ENCODE measurements around the gene LHFPL2. TPM values are rescaled to one million over a fixed set of nuclear protein-coding genes. Genes with fewer than 3 reads are reported as not detected.

LHFPL2 gene
- total RNA-seq, 1 experiment from 2014 or later: 17.9 TPM

DNA sequence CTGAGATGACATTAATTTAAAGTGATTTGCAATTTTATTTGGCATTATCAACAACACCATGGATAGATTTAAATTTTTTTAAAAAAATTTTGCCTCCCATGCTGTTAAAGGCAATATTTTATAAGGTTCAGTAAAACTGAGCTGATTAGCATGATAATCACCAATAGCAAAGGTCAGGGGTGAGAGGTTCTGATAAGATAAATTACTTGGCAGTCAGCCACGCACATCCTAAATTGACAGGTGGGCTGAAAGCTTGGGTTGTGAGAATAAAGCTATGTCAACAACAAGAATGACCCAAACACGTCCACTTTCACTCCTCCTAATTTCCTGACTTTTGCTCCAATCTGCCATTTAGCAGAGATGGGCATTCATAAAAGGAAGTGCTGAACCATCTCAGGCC lies 127.1 kb downstream of the LHFPL2 start:
- no peak for ATAC-seq
- intact Hi-C loops (cut with micrococcal nuclease): no loop called here
- Histone ChIP-seq H3K4me3 (replicated peaks in 1 of 2; ENCODE audit: low read depth in 1 of 2, low read length in 2 of 2) (no peak overlapping the region), H3K9me3 (ENCODE audit: control insufficient read depth in 1 of 2, insufficient read depth in 1 of 2, low read depth in 1 of 2, low read length in 2 of 2) (no peaks in the 10 kb centered on the region), H3K27ac (ENCODE audit: low read depth, low read length) (no peak overlapping the region), H3K4me1 (ENCODE audit: control insufficient read depth in 1 of 2, insufficient read depth in 2 of 2, low read length in 2 of 2) (peaks cover 10 to 19% of the 10 kb centered on the region in 2 experiments), H4K20me1 (ENCODE audit: insufficient read depth) (no peaks in the 10 kb centered on the region), H3K27me3 (ENCODE audit: insufficient read depth, low read length) (no peaks in the 10 kb centered on the region), H3K4me2 (ENCODE audit: low read length) (no peak overlapping the region), H3K79me2 (ENCODE audit: insufficient read depth, low read length) (no peaks in the 10 kb centered on the region; the same call in 1 of the 2 replicates), H3K9ac (ENCODE audit: low read length) (no peak overlapping the region), H3K36me3 (ENCODE audit: control insufficient read depth in 1 of 2, insufficient read depth in 2 of 2, low read length in 2 of 2) (no peaks in the 10 kb centered on the region), H3K9me2 (ENCODE audit: insufficient read depth) (no peaks in the 10 kb centered on the region), H2AFZ (ENCODE audit: low read depth, low read length, poor library complexity, severe bottlenecking) (no peak overlapping the region)
- no peak for DNase-seq (ENCODE audit: low read depth, low spot score)
- POLR2A ChIA-PET: no interaction called here
- CTCF ChIA-PET: no interaction called here
- TF ChIP-seq JUND (IDR thresholded peaks at IDR 0.05) (no peak), YY1 (IDR thresholded peaks at IDR 0.05; ENCODE audit: extremely low read depth, insufficient replicate concordance, low read depth, low read length) (no peak), SRF (IDR thresholded peaks at IDR 0.05; ENCODE audit: low read depth) (no peak), CEBPB (IDR thresholded peaks at IDR 0.05; ENCODE audit: low read depth) (no peak), EZH2 (IDR thresholded peaks at IDR 0.05) (no peak), SIN3A (IDR thresholded peaks at IDR 0.05; ENCODE audit: low read depth) (no peak), EGR1 (IDR thresholded peaks at IDR 0.05; ENCODE audit: low read depth) (no peak), EZH2phosphoT487 (IDR thresholded peaks at IDR 0.05; ENCODE audit: borderline replicate concordance) (no peak), ELF1 (IDR thresholded peaks at IDR 0.05; ENCODE audit: borderline replicate concordance, low read depth) (no peak), CBX3 (IDR thresholded peaks at IDR 0.05; ENCODE audit: low read depth) (no peak), TCF7L2 (IDR thresholded peaks at IDR 0.05; ENCODE audit: borderline replicate concordance, extremely low read depth, insufficient read depth, insufficient read length) (no peak)
- TF ChIP-seq, protein P1, sequence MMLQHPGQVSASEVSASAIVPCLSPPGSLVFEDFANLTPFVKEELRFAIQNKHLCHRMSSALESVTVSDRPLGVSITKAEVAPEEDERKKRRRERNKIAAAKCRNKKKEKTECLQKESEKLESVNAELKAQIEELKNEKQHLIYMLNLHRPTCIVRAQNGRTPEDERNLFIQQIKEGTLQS (IDR thresholded peaks at IDR 0.05): no peak
- RAD21 ChIA-PET (ENCODE audit: low non-redundant PET in 1 of 2, low total read pairs in 2 of 2, uncharacterized antibody in 2 of 2, unreplicated experiment in 2 of 2): no interaction called here
- BruUV-seq (replicated peaks): no TSS peak
